Spinal cord (tissue), 10 donors: Measurements from ENCODE around the gene C8A. TPM values are rescaled to one million over a fixed set of nuclear protein-coding genes. Genes with fewer than 3 reads are reported as not detected.

ENCODE experiments used
- DNase-seq, 6 donors: peaks; one replicate each; pipeline versions ENCODE4 v3.0.0 to v3.0.0-alpha.2; 2013 to 2015; ENCODE audit warnings: low spot score in 6 of 6, low read depth in 4 of 6
- H3K27ac ChIP-seq: one replicate; pipeline ENCODE4 v1.5.1; 2013; ENCODE audit warnings: low read depth, low read length, control low read depth
- H3K27me3 ChIP-seq: one replicate; pipeline ENCODE4 v1.6.1; 2013; ENCODE audit warnings: low read length; ENCODE audit not compliant: control insufficient read depth, insufficient read depth
- H3K36me3 ChIP-seq: one replicate; pipeline ENCODE4 v1.6.1; 2013; ENCODE audit warnings: low read length; ENCODE audit not compliant: control insufficient read depth, insufficient read depth
- H3K4me1 ChIP-seq: one replicate; pipeline ENCODE4 v1.6.1; 2013; ENCODE audit warnings: low read length; ENCODE audit not compliant: control insufficient read depth, insufficient read depth
- H3K4me3 ChIP-seq: one replicate; pipeline ENCODE4 v1.5.1; 2013; ENCODE audit warnings: low read depth, low read length, control low read depth
- H3K9me3 ChIP-seq: one replicate; pipeline ENCODE4 v1.6.1; 2013; ENCODE audit warnings: low read length; ENCODE audit not compliant: control insufficient read depth, insufficient read depth
- WGBS: methylation state at CpG from one replicate; pipeline ENCODE4 v1.1.5; 2013; ENCODE audit warnings: missing lambda C conversion rate; ENCODE audit not compliant: insufficient coverage; 5-methylcytosine and 5-hydroxymethylcytosine counted together
- polyA plus RNA-seq, 2 donors: library from polyadenylated mRNA; unstranded; fragments of 120-200 nt; gene quantifications; one replicate each; pipeline ENCODE4 v1.2.1, GENCODE V29; 2013; ENCODE audit not compliant: insufficient read length in 2 of 2
- total RNA-seq, 2 donors: library from RNA; depleted of rRNA in 1 of 2; stranded (reverse); fragments of 120-200 nt in 1 of 2; fragments of >200 nt in 1 of 2; gene quantifications; one replicate each; pipeline versions ENCODE4 v1.2.3 to v1.2.4, GENCODE V29; 2013 to 2014
- donor health status: healthy.

Gene C8A
- total and polyA plus RNA-seq, 4 donors, result 0.06 TPM; not detected in 3

DNA sequence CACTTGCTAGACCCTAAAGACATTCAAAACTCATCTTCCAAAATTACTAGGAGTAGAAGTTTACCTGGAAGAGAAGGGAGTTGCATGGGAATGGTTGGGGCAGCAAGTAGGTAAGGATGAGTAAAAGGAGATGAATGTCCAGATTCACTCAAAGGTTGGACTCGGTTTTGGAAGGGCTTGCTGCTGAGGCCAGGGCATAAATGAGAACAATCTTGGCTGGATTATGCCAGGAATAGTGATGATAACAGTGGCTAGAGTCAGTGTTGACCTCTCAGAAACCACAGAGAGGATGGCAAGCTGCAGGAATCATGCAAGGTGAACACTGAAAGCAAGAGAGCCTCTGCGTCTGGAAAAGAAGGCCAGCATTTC is 43.4 kb downstream of the C8A start:
- no peak for DNase-seq
- WGBS, result 89% methylated on average over 2 of the region's 2 CpGs
- H3K4me1 ChIP-seq, result no peaks in the 10 kb centered on the region
- no peaks in the 10 kb centered on the region for H3K27me3 ChIP-seq
- H3K27ac ChIP-seq, result no peak overlapping the region
- no peak overlapping the region for H3K4me3 ChIP-seq
- H3K9me3 ChIP-seq, result no peaks in the 10 kb centered on the region
- no peaks in the 10 kb centered on the region for H3K36me3 ChIP-seq

DNA sequence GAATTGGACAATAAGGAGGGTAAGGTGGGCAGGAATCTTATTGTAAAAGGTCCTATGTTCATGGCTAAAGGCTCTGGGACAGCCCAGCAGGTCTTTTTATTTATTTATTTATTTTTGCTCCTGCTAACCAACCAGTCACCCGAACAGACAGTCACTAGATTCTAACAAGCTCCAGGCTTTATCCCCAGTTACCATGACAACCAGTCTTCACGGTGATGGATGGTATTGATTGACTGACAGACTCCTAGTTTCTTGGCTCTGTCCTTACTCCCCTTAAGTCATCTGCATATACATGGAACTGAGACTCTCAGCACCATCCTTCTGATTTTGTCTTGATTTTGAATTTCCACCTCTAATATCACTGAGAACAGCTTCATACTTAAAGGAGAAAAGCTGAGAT is 44.3 kb downstream of the C8A start:
- Histone ChIP-seq H3K27ac (no peak overlapping the region), H3K4me1 (no peaks in the 10 kb centered on the region), H3K4me3 (no peak overlapping the region), H3K9me3 (no peaks in the 10 kb centered on the region), H3K27me3 (no peaks in the 10 kb centered on the region), H3K36me3 (no peaks in the 10 kb centered on the region)
- 29% methylated on average over 1 of the region's 2 CpGs for WGBS
- peak in 2 of 6 donors; percentile 54 to 76 for DNase-seq

DNA sequence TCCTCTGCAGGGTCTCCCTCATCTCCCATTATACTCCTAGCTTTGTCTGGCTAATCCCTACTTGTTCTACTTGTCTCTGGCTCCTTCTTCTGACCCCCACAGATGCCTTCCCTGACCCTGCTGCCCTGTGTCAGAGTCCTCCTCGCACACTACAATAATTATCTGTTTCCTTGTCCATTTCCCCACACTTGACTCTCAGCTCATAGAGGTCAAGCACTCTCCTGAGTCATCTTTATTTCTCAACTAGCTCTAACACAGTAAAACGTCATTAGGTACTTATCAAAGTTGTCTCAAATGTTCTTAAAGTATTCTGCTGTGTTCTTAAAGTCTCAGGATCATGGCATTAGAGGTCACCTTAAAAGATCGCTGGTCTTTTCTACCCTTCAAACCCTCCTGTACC is 47.1 kb downstream of the C8A start:
- Histone ChIP-seq H3K4me1 (no peaks in the 10 kb centered on the region), H3K4me3 (no peak overlapping the region), H3K36me3 (no peaks in the 10 kb centered on the region), H3K27ac (no peak overlapping the region), H3K27me3 (no peaks in the 10 kb centered on the region), H3K9me3 (no peaks in the 10 kb centered on the region)
- no peak for DNase-seq
- 72% methylated on average over 3 of the region's 3 CpGs for WGBS

DNA sequence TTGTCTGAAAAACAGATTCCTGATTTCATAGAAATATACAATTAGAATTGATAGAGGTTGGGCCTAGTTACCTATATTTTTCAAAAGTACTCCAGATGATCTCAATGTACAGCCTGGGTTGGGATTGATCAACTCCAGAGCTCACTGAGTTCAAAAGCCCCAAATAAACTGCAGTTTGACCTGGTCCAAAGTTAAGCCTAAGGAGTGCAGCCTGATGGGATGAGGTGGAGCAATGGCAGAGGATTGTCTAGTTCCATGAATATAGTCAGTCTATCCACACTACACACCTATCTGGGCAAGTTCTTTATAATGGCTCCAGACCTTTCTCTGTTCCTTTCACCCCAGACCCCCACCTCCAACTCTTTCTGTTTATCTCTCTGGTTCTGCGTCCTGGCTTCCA is 49.2 kb downstream of the C8A start:
- H3K27ac ChIP-seq, result no peak overlapping the region
- no peaks in the 10 kb centered on the region for H3K36me3 ChIP-seq
- H3K4me1 ChIP-seq, result no peaks in the 10 kb centered on the region
- no peak for DNase-seq
- H3K27me3 ChIP-seq, result no peaks in the 10 kb centered on the region
- H3K4me3 ChIP-seq, result no peak overlapping the region
- no peaks in the 10 kb centered on the region for H3K9me3 ChIP-seq
- WGBS, result 100% methylated on average over 1 of the region's 1 CpG

DNA sequence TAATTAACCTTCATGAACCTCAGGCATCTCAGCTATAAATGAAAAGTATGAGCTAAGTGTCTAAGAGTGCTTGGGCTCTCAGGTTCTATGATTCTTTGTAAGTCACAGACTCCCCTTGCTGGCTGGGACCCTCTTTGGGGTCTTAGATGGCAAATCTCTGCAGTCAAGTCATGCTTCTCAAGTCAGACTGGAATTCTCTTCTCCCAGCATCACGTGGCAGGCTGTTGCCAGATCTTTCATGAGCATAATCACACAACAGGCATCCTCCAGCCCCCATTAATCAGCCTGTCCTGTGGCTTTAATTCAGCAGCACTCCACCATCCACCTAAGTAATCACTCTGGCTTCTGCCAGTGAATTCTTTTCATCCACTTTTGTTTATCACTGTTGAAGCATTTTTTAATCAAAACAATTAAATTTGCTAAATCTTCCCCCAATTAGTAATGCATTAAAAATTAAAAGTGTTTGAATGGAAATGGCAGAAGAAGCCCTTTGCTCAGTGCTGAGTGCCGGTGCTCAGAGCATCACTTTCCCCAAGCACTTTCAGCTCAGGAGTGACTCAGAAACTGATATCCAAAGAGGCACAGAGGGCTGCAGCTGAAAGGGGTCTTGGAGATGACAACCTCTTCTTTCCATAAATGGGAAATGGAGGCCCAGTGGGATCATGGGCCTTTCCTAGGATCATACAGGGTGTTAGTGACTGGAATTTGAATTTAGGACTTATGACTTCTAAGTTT is 50.2 kb downstream of the C8A start:
- peak in 1 of 6 donors; percentile 51 for DNase-seq
- no peaks in the 10 kb centered on the region for H3K27me3 ChIP-seq
- H3K27ac ChIP-seq, result no peak overlapping the region
- H3K4me3 ChIP-seq, result no peak overlapping the region
- WGBS, result 6% methylated on average over 1 of the region's 2 CpGs
- H3K9me3 ChIP-seq, result no peaks in the 10 kb centered on the region
- no peaks in the 10 kb centered on the region for H3K36me3 ChIP-seq
- no peaks in the 10 kb centered on the region for H3K4me1 ChIP-seq

DNA sequence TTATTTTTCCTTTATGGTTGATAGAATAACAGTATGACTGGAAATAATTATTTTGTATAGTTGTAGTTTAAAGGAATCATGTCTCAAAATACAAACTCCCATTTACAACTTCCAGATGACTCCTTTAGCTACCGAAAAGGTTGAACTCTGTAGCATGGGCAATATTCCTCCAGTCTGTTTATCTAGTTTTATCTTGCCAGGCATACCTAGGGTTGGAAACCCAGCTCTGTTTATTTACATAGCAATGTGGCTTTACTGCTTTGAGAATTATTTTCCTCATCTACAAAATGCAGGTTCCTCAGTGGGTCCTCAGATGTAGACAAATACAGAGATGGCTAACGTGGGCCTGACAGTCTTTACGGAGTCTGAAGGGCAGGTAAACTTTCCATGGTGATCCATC is 51.1 kb downstream of the C8A start:
- no peaks in the 10 kb centered on the region for H3K9me3 ChIP-seq
- no peak overlapping the region for H3K27ac ChIP-seq
- no peaks in the 10 kb centered on the region for H3K27me3 ChIP-seq
- H3K4me3 ChIP-seq, result no peak overlapping the region
- no peaks in the 10 kb centered on the region for H3K4me1 ChIP-seq
- WGBS, result 88% methylated on average over 2 of the region's 3 CpGs
- DNase-seq, result no peak
- H3K36me3 ChIP-seq, result no peaks in the 10 kb centered on the region

DNA sequence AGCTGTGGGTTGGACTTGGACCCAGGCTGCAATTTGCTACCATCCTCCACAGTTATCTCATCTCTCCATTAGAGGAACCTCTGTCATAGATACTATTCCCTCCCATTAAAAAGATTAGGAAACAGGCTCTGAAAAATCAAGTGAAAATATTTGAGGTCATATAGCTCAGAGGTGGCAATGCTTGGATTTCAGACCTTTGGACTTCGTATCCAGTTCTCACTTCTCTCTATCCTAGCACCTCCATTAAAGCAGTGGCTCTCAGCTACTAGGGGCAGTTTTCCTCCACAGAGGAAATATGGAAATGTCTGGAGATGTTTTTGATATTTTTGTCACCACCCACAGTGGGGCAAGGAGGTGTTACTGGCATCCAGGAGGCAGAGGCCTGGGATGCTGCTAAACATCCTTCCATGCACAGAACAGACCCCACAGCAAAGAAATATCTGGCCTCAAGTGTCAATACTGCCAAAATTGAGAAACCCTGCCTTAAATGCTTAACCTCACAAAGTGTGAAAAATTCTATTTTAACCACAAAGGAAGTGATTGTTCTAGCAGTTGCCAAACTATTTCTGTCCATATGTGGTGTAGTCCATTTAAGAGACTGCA is 54.1 kb downstream of the C8A start:
- no peak overlapping the region for H3K27ac ChIP-seq

DNA sequence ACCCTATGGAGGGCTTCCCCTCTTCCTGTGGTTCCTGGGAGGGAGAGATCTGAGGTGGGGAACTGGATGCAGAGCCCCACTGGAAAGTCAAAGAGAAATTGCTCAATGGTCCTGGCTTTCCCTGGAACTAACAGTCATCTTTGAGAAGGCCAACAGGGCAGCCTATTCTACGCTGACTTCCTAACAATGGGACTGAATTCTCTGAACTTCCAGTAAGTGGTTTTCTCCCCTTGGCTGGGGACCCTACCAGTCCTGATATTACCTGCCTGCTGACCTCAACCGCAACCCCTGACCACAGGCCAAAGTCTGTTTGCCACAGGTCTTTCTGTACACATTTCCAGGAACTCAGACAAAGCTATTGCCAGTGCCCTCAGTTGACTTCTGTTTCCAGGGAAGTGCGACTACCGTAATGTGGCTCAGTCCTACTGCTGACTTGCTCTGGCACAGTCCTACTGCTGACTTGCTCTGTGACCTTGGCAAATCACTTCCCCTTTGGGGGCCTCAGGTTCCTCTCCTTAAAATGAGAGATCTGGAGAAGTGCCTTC is 55.9 kb downstream of the C8A start:
- Histone ChIP-seq H3K4me3 (no peak overlapping the region), H3K4me1 (no peaks in the 10 kb centered on the region)

More for the DNA sequence above, 54.1 kb downstream of the C8A start:
- Histone ChIP-seq H3K4me3 (no peak overlapping the region), H3K4me1 (no peaks in the 10 kb centered on the region), H3K27me3 (no peaks in the 10 kb centered on the region), H3K36me3 (no peaks in the 10 kb centered on the region), H3K9me3 (no peaks in the 10 kb centered on the region)
- WGBS, result no CpG with 5 or more reads among the region's 1 CpG
- no peak for DNase-seq

DNA sequence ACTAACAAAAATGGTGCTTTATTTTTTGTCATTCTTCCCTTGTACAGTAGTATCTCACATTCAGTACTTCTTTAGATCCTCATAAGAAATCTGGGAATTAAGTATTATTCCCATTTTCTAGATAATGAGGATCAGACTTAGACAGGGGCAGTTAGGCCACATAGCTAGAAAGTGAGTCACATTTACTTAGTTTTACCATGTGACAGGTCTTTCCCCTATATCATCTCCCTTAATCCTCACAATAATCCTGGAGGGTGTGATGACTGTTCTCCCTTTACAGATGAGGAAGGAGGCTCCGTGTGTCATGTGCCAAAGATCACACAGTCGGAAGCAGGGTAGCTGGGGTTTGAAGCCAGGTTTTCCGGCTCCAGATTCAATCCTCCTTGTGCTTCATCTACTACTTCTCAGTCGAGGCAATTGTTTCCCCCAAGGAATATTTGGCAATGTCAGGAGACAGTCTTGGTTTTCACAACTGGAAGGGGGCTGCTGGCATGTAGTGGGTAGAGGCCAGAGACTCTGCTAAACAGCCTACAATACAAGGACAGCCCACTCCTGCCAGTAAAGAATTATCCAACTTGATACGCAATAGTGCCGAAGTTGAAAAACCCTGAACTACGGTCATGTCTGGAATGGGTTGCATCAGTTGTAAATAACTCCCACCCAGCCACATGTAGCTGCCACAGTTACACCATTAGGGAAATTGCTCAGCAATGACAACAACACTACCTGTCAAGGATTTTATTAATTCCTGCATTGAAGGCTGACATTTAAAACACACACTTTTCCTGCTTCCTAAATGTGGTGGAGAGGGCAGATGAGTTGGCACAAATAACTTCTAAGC is 56.7 kb downstream of the C8A start:
- DNase-seq, result no peak
- no peaks in the 10 kb centered on the region for H3K4me1 ChIP-seq
- H3K27ac ChIP-seq, result no peak overlapping the region
- H3K27me3 ChIP-seq, result no peaks in the 10 kb centered on the region
- 86% methylated on average over 5 of the region's 7 CpGs for WGBS
- H3K36me3 ChIP-seq, result no peaks in the 10 kb centered on the region
- H3K9me3 ChIP-seq, result no peaks in the 10 kb centered on the region
- no peak overlapping the region for H3K4me3 ChIP-seq

More for the DNA sequence above, 55.9 kb downstream of the C8A start:
- H3K27me3 ChIP-seq, result no peaks in the 10 kb centered on the region
- WGBS, result 91% methylated on average over 4 of the region's 4 CpGs
- no peaks in the 10 kb centered on the region for H3K36me3 ChIP-seq
- H3K9me3 ChIP-seq, result no peaks in the 10 kb centered on the region
- no peak overlapping the region for H3K27ac ChIP-seq
- no peak for DNase-seq
